ENCODE data around the gene DUSP22.

DUSP22 gene

GRCh38 chr6:293193-294174 is 1.2 kb downstream of the DUSP22 start:
- peak overlapping the region; percentile 61 for H3K4me3 ChIP-seq (ENCODE audit: low read length)
- DNase-seq (ENCODE audit: low read depth, low spot score) = no peak

GRCh38 chr6:294656-295565 is 2.6 kb downstream of the DUSP22 start:
- H3K4me3 ChIP-seq (ENCODE audit: low read length) = no peak overlapping the region
- no peak for DNase-seq (ENCODE audit: low read depth, low spot score)

- H3K4me3 ChIP-seq (ENCODE audit: low read length) = no peak overlapping the region
- DNase-seq (ENCODE audit: low read depth, low spot score) = peak; percentile 41
Observed at GRCh38 chr6:296151-297122, 4.2 kb downstream of the DUSP22 start.

DNA sequence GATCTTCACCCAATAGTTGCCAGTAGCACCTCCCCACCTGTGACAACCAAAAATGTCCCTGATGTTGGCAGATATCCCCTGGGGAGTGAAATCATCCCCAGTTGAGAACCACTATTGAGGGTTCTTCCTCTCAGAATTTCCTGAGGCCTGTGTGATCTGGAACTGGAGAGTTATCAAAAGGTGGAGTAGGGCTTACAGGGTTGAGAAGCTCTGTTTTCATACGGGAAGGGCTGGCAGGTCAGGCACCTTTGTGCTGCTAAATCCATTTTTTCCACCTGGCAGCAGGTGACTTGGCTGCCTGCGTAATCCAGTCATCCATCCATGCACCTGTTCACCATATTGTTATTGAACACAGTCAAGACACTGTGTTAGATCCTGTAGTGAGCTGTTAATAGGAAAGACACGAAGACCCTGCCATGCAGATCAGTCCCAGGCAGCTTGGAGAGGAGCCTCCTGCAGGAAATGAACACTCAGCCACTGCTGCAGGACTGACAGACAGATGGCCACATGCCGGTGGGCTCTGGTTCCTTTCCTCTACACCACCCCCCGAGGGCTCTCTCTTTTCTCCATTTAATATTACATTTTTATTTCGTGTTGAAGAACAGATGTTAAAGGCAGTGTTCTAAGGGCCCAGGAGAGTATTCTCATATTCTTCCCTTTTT is 5.4 kb downstream of the DUSP22 start:
- DNase-seq (ENCODE audit: low read depth, low spot score) = no peak
- H3K4me3 ChIP-seq (ENCODE audit: low read length) = no peak overlapping the region

- no peak for DNase-seq (ENCODE audit: low read depth, low spot score)
Observed at GRCh38 chr6:298233-299103, 6.2 kb downstream of the DUSP22 start.

GRCh38 chr6:299104-299980 is 7.1 kb downstream of the DUSP22 start:
- DNase-seq (ENCODE audit: low read depth, low spot score) = no peak
- no peak overlapping the region for H3K4me3 ChIP-seq (ENCODE audit: low read length)

More at GRCh38 chr6:298233-299103, 6.2 kb downstream of the DUSP22 start:
- H3K4me3 ChIP-seq (ENCODE audit: low read length) = no peak overlapping the region

DNA sequence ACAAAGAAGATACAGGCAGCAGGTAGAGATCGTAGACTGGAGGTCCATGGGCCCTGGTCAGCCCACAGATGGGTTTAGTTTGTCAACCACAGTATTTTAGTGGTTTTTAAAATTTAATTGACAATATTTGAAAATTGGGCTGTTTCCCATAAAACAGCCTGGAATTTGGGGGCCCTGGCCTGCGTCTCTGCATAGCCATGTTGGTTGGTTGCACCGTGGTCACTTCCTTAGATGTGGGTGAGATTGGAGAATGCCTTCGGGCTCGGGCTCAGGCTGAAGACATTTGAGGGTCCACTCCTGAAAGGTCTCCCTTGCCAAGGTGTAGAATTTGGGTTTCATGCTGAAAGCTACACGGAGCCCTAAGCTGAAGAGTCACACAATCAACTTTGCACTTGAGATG is 7.7 kb downstream of the DUSP22 start:
- no peak for DNase-seq (ENCODE audit: low read depth, low spot score)
- H3K4me3 ChIP-seq (ENCODE audit: low read length) = no peak overlapping the region

DNA sequence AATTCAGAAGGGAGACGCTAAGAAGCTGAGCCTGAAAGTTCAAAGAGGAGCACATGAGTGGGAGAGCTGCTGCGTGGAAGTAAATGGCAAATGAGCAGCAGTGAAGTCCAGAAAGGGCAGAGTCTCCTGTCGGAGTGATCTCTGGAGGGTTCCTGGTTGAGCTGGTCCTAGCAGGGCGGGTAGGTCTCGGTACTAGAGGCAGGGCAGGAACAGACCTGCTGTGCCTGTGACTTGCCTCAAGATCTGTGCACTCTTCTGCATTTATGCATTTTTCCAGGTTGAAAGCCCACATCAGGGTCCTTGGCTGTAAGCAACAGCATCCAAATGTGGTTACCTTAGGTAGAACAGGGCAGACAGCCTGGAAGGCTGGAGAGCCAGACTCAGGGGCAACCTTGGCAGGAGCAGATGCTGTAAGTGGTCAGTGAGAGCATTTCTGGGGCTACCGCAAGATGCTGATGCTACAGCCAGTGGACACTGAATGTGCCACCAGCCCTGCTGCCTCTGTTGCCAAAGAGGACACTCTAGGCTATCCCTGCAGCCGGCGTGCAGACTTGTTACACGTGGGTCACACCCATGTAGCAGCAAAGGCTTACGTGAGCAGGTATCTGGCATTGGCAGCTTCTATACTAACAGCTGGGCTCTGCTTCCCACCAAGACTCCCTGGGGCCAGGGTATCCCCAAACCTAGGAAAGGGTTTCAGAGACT is 8.4 kb downstream of the DUSP22 start:
- no peak for DNase-seq (ENCODE audit: low read depth, low spot score)
- no peak overlapping the region for H3K4me3 ChIP-seq (ENCODE audit: low read length)

DNA sequence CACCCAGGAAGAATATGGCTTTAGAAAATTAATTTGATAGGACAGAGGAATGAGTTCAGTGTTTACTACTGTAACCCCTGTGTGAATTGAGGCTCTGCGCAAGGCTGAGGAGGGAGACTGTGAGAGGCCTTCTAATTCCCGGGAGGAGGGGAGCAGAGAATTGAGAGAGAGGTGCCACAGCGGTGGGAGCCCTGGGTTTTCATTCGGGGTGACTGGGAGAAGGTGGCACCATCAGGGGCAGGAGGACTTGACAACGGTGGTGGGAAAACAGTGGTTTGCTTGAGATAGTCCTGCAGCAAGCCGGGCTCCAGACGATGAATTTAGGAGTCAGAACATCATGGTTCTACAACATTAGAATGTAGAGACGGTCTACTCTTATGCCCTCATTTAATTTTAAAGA is 9.2 kb downstream of the DUSP22 start:
- H3K4me3 ChIP-seq (ENCODE audit: low read length) = no peak overlapping the region
- DNase-seq (ENCODE audit: low read depth, low spot score) = no peak

DNA sequence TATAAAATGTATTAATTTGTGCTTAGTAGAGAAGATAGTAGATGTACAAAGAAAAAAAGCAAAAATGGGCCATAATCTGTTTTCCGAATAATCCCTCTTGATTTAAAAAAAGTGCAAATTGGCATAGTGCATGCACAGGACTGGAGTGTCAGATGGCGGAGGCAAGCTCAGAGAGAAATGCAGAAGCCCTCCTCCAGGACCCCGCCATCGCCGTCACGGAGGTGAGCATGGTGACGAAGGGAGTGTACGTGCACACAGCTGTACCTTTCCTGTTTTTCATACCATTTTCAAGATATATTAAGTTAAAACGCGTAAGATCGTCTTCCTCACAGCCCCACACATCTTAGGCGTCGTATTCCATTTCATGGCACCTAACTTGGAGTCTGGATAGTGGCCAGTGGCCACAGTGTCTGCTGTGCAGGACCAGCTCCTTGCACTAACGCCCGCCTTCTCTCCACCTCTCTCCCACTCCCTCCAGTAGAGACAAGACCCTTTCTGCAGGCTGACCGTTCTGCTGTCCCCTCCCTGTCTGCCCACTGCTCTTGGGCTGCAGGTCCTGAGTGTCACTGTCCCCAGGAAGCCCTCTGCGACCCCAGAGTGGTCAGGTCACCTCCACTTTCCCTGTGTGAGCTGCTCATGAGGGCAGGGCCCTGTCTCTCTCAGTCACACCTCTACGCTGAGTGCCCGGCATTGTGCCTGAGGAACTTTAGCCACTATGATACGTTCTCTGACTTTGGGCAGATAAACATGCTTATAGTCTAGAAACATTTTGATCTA is 9.8 kb downstream of the DUSP22 start:
- DNase-seq (ENCODE audit: low read depth, low spot score) = no peak
- H3K4me3 ChIP-seq (ENCODE audit: low read length) = no peak overlapping the region

- H3K4me3 ChIP-seq (ENCODE audit: low read length) = no peak overlapping the region
- DNase-seq (ENCODE audit: low read depth, low spot score) = no peak
Observed at GRCh38 chr6:302760-303159, 10.5 kb downstream of the DUSP22 start.

GRCh38 chr6:303263-303662 is 11.0 kb downstream of the DUSP22 start:
- H3K4me3 ChIP-seq (ENCODE audit: low read length) = no peak overlapping the region
- DNase-seq (ENCODE audit: low read depth, low spot score) = no peak

DNA sequence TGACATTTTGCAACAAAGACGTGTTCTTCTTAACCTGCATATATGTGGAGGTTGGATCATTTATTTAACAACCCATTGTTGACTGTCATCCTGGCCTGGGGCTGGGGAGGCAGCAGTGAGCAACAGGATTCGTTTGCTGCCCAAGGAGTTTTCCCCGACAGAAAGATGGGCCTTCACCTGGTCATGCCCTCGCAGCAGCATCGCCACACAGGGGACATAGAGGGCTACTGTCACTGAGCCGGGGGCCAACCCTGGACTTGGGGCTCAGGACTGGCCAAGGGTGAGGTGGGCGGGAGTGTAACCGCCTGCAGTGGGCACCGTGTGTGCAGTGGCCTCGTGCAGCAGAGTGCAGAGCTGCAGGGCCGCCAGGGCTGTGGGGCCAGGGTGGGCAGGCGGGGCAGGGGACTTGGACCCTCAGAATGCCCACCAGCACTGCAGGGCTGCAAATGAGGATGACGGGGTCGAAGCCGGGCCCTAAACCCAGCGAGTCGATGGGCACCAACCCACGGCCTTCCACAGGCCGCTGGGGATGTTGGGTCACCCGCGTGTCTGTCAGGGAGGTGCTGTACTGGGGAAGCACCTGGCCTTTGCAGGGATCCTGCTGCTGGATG is 11.8 kb downstream of the DUSP22 start:
- H3K4me3 ChIP-seq (ENCODE audit: low read length) = no peak overlapping the region
- DNase-seq (ENCODE audit: low read depth, low spot score) = no peak

GRCh38 chr6:304833-305370 is 12.6 kb downstream of the DUSP22 start:
- DNase-seq (ENCODE audit: low read depth, low spot score) = no peak
- H3K4me3 ChIP-seq (ENCODE audit: low read length) = no peak overlapping the region

Measured in Jurkat, Clone E6-1 (cell line).